HG03095 (cell line): ENCODE measurements around the gene TMEM131.
"Not testable (repeated sequence)": the region's sequence is repeated elsewhere in the genome, so short reads cannot be mapped to it uniquely, and the experiment has no call there.

ENCODE experiments used
- ATAC-seq: cut with Tn5 transposase; IDR thresholded peaks from one replicate; pipeline ENCODE4 v1.9.1; 2021; ENCODE audit warnings: moderate library complexity; ENCODE audit not compliant: unreplicated experiment

Gene TMEM131

DNA sequence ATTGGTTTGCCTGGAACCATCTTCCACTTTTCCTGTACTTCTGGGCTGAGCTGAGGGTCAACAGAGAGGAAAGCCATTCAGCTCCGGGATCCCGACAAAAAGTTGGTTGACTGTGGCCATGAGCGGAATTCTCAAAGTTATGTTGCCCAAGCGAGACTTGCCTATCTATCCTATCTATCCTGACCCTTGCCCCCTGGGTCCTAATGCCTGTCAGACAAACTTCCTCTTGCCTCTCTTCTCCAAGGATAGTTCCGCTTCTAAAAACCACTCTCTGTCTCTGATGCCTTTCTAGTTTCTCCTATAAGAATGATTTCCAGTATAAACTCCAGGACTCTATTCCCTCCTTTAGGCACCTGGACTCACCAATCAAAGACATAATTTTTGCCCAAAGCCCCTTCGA is 173.9 kb downstream of the TMEM131 start:
- not testable (repeated sequence) for ATAC-seq

- ATAC-seq: no peak
These were observed 176.0 kb downstream of the TMEM131 start for GRCh38 chr2:97819754-97820153.

DNA sequence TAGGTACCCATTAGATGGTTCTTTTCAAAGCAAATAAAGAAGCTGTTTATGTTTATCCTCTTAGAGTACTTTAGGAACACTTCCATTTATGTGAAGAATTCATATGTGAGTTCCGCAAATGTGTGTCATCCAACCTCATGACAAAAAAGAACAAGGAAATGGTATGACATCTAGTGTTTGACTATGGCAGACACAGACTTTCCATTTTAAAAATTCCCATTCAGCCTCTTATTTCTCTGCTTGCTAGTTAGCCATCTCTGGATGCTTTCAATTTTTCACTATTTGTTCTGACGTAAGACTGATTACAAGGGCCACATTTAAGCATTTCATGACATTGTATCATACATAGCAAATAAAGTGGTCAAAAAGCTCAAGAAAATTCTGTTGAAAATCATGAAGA is 179.3 kb downstream of the TMEM131 start:
- no peak for ATAC-seq

DNA sequence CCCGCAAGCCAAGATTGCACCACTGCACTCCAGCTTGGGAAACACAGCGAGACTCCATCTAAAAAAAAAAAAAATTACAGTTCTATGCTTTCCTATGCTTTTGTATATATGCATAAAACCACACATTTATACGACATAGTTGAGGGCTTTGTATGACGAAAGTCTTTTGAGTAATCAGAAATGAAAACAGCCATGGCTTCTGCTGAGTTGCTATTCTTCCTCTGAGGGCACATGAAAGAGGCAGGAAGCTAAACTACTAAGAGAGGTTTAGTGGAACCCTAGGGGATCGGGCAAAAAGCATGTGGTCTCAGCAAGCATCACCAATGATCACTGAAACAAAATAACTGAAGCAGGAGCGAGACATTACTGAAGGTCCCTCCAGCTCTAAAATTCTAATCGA is 182.8 kb downstream of the TMEM131 start:
- ATAC-seq: no peak

- no peak for ATAC-seq
These were observed 186.9 kb downstream of the TMEM131 start for GRCh38 chr2:97808816-97809215.

DNA sequence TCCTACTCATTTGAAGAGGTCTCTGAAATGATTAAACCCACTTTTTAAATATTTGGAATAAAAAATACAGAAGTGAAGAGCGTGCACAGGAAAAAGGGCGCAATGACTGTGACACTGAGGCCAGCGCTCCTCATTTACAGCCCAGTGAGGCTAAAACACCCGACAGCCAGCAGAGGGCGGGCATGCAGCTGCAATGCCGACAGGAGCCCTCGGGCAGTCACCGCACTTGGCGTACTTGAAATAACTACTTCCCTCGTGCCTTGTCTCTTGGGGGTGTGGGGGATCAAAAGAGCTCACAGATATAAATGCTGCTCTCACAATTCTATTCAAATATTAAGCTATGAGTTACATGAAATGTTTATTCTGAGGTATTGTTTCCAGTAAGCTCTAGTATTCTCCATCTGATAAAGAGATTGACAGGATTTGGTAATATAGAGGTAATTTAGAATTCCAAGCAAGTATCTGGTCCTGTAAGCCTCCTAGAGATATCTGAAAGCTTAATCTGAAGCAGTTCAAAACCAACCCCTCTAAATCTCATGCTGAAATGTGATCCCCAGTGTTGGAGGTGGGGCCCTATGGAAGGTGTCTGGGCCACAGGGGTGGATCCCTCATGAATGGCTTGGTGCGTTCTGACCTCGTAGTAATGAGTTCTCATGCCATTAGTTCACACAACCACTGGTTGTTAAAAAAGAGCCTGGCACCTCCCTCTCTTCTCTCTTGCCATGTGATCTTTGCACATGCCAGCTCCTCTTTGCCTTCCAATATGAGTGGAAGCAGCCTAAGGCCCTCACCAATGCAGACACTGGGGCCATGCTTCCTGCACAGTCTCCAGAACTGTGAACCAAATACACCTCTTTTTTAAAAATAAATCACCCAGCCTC is 188.8 kb downstream of the TMEM131 start:
- ATAC-seq: peak; percentile 87

GRCh38 chr2:97805776-97806175 is 190.0 kb downstream of the TMEM131 start:
- no peak for ATAC-seq

- no peak for ATAC-seq
These were observed 194.7 kb downstream of the TMEM131 start for GRCh38 chr2:97801028-97801427.

DNA sequence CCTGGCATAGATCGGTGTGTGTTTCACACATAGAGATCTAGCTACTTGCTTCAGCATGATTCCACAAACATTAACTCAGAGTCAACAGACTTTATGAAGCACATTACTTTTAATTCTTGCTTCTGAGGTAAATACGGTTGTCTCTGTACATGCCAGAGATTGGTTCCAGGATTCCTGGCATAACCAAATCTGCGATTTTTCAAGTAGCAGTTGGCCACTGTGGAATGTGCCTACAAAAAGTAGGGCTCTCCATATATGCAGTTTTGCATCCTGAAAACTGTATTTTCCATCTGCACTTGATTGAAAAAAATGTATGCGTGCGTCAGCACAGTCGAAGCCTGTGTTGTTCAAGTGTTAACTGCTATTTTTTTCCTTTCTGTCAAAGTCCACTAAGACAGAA is 197.3 kb downstream of the TMEM131 start:
- no peak for ATAC-seq

- no peak for ATAC-seq
These were observed 198.4 kb downstream of the TMEM131 start for GRCh38 chr2:97797355-97797754.

DNA sequence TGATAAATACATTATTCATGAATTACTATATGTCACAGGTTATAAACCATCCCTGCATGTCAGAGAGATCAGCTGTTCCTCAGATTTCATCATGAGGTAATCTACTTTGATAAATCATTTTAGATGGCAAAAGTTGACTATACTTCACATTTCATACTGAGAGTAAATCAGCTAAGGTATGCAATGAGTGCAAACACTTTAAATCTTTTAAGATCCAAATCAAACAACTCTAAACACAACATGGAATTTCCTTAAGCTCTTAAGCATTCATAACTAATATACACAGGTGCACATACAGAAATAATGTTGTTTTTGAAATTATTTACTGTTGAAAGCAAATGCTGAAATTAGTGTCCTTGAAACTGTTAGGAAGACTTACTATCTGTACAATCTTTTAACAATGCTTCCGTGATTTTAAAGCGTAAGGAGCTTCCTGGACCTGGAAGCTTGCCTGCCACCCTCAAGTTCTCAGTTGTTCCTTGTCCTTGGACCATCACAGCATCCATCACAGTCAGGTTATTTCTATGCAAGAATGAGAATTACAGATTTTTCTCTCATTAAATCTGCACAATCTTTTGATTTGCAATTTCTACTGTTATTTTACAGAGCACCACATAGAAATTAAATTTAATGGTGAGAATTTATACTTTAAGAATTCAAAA is 199.2 kb downstream of the TMEM131 start:
- no peak for ATAC-seq

GRCh38 chr2:97792416-97792815 is 203.3 kb downstream of the TMEM131 start:
- ATAC-seq: no peak

- no peak for ATAC-seq
These were observed 206.6 kb downstream of the TMEM131 start for GRCh38 chr2:97788986-97789644.

GRCh38 chr2:97785818-97786217 is 209.9 kb downstream of the TMEM131 start:
- ATAC-seq: no peak

- ATAC-seq: no peak
These were observed 210.8 kb downstream of the TMEM131 start for GRCh38 chr2:97784953-97785352.

- no peak for ATAC-seq
These were observed 213.8 kb downstream of the TMEM131 start for GRCh38 chr2:97781981-97782380.

- no peak for ATAC-seq
These were observed 216.6 kb downstream of the TMEM131 start for GRCh38 chr2:97779141-97779540.

GRCh38 chr2:97775074-97775473 is 220.7 kb downstream of the TMEM131 start:
- no peak for ATAC-seq

DNA sequence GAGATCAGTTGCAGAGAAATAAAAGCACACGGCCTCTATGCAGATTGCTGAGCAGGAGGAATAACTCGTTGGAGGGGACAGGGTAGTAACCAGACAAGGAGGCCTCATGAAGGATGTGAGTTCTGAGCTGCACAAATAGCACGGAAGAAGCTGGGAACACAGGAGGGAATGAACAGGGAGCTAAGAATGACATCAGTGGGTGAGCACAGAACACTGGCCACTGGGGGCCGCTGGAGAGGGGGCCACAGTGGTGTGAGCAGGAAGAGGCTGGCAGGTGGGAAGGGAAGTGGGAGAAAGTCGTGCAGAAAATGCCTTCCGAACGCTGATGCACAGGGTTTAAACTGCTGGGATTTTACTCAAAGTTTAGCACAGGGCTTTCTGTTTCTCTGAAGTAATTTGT is 221.3 kb downstream of the TMEM131 start:
- no peak for ATAC-seq

GRCh38 chr2:97770445-97770844 is 225.3 kb downstream of the TMEM131 start:
- ATAC-seq: no peak

- no peak for ATAC-seq
These were observed 226.0 kb downstream of the TMEM131 start for GRCh38 chr2:97769711-97770110.

- no peak for ATAC-seq
These were observed 226.4 kb downstream of the TMEM131 start for GRCh38 chr2:97769308-97769707.
